BLaER1 treated with 17β-estradiol and CSF1 and Interleukin-3, amounts not matched to agents 10 nM and 100 nM (cell line): ENCODE data around the gene SMAD3.
A peak's percentile ranks its signal among the peaks of the same experiment; 100 is the strongest.

ENCODE experiments used
- H3K27ac ChIP-seq, 11 experiments: shearing (Covaris generic); formaldehyde crosslinking; 2 replicates each; pipeline ENCODE4 v1.8.1; 2022
- H3K27me3 ChIP-seq, 11 experiments: shearing (Covaris generic); formaldehyde crosslinking; 2 replicates each; pipeline ENCODE4 v1.8.1; 2022
- H3K36me3 ChIP-seq, 11 experiments: shearing (Covaris generic); formaldehyde crosslinking; 2 replicates each; pipeline ENCODE4 v1.8.1; 2022
- H3K4me1 ChIP-seq, 10 experiments: shearing (Covaris generic); formaldehyde crosslinking; 2 replicates each; pipeline ENCODE4 v1.8.1; 2022
- H3K4me2 ChIP-seq, 11 experiments: shearing (Covaris generic); formaldehyde crosslinking; 2 replicates each; pipeline ENCODE4 v1.8.1; 2022
- H3K4me3 ChIP-seq, 10 experiments: shearing (Covaris generic); formaldehyde crosslinking; 2 replicates each; pipeline ENCODE4 v1.8.1; 2022
- H3K9ac ChIP-seq, 11 experiments: shearing (Covaris generic); formaldehyde crosslinking; 2 replicates each; pipeline ENCODE4 v1.8.1; 2022
- H3K9me3 ChIP-seq, 11 experiments: shearing (Covaris generic); formaldehyde crosslinking; replicated peaks in 1 of 11; 2 replicates each; pipeline ENCODE4 v1.8.1; 2022
- H4K20me1 ChIP-seq, 11 experiments: shearing (Covaris generic); formaldehyde crosslinking; 2 replicates each; pipeline ENCODE4 v1.8.1; 2022
- Cebpa-rat ChIP-seq, 11 experiments: shearing (Covaris generic); IDR thresholded peaks; 2 replicates each; pipeline ENCODE4 v1.8.1; 2022

Gene SMAD3

GRCh38 chr15:67192185-67192820, 126.9 kb downstream of the SMAD3 start:
- H3K36me3 ChIP-seq: peaks cover 69 to 86% (median 82%) of the 10 kb centered on the region in 11 experiments

GRCh38 chr15:67193223-67193990, 128.0 kb downstream of the SMAD3 start:
- no peak overlapping the region for H3K9ac ChIP-seq
- H4K20me1 ChIP-seq: peaks cover 0 to 82% (median 23%) of the 10 kb centered on the region in 11 experiments; a peak in 11 of 22 replicates
- H3K9me3 ChIP-seq: no peaks in the 10 kb centered on the region
- no peak overlapping the region for H3K4me3 ChIP-seq
- H3K4me1 ChIP-seq: peaks cover 0 to 15% (median 0%) of the 10 kb centered on the region in 10 experiments; a peak in 7 of 20 replicates
- TF ChIP-seq Cebpa-rat (IDR thresholded peaks at IDR 0.05): no peak
- H3K27me3 ChIP-seq: no peaks in the 10 kb centered on the region
- H3K4me2 ChIP-seq: no peak overlapping the region
- peaks cover 58 to 75% (median 71%) of the 10 kb centered on the region in 11 experiments for H3K36me3 ChIP-seq
- H3K27ac ChIP-seq: no peak overlapping the region

More at GRCh38 chr15:67192185-67192820, 126.9 kb downstream of the SMAD3 start:
- Histone ChIP-seq H3K4me1 (0 out of 20 replicates have a peak, but pooled peaks cover 0 to 8% (median 0%) of the 10 kb centered on the region in 10 experiments), H3K4me2 (no peak overlapping the region), H3K4me3 (no peak overlapping the region), H3K27ac (no peak overlapping the region; a peak in 1 of 22 replicates), H3K9ac (no peak overlapping the region), H3K9me3 (no peaks in the 10 kb centered on the region), H4K20me1 (peaks cover 0 to 88% (median 29%) of the 10 kb centered on the region in 11 experiments; a peak in 11 of 22 replicates), H3K27me3 (no peaks in the 10 kb centered on the region)
- no peak for TF ChIP-seq Cebpa-rat (IDR thresholded peaks at IDR 0.05)

- H3K4me1 ChIP-seq: peaks cover 0 to 25% (median 4%) of the 10 kb centered on the region in 10 experiments; a peak in 12 of 20 replicates
- no peak for TF ChIP-seq Cebpa-rat (IDR thresholded peaks at IDR 0.05)
- no peak overlapping the region for H3K9ac ChIP-seq
- H3K4me2 ChIP-seq: no peak overlapping the region
- H3K9me3 ChIP-seq: no peaks in the 10 kb centered on the region
- H3K27ac ChIP-seq: no peak overlapping the region; a peak in 1 of 22 replicates
- H3K36me3 ChIP-seq: peaks cover 48 to 64% (median 61%) of the 10 kb centered on the region in 11 experiments
- H3K4me3 ChIP-seq: no peak overlapping the region
- H3K27me3 ChIP-seq: no peaks in the 10 kb centered on the region
- peaks cover 0 to 79% (median 13%) of the 10 kb centered on the region in 11 experiments; a peak in 11 of 22 replicates for H4K20me1 ChIP-seq
Observed at GRCh38 chr15:67194171-67195114, 129.0 kb downstream of the SMAD3 start.

GRCh38 chr15:67195305-67195704, 129.9 kb downstream of the SMAD3 start:
- no peak for TF ChIP-seq Cebpa-rat (IDR thresholded peaks at IDR 0.05)
- peaks cover 0 to 71% (median 6%) of the 10 kb centered on the region in 11 experiments; a peak in 8 of 22 replicates for H4K20me1 ChIP-seq
- peaks cover 39 to 56% (median 53%) of the 10 kb centered on the region in 11 experiments for H3K36me3 ChIP-seq
- H3K4me2 ChIP-seq: no peak overlapping the region
- H3K27me3 ChIP-seq: no peaks in the 10 kb centered on the region
- no peak overlapping the region for H3K9ac ChIP-seq
- H3K4me3 ChIP-seq: no peak overlapping the region
- peaks cover 0 to 34% (median 13%) of the 10 kb centered on the region in 10 experiments; a peak in 16 of 20 replicates for H3K4me1 ChIP-seq
- H3K27ac ChIP-seq: no peak overlapping the region
- H3K9me3 ChIP-seq: no peaks in the 10 kb centered on the region

GRCh38 chr15:67196222-67196621, 130.8 kb downstream of the SMAD3 start:
- H3K4me2 ChIP-seq: no peak overlapping the region
- no peak for TF ChIP-seq Cebpa-rat (IDR thresholded peaks at IDR 0.05)
- no peaks in the 10 kb centered on the region for H3K9me3 ChIP-seq
- peaks cover 0 to 43% (median 22%) of the 10 kb centered on the region in 10 experiments; a peak in 16 of 20 replicates for H3K4me1 ChIP-seq
- no peaks in the 10 kb centered on the region for H3K27me3 ChIP-seq
- H3K4me3 ChIP-seq: no peak overlapping the region
- H3K9ac ChIP-seq: no peak overlapping the region
- peaks cover 30 to 47% (median 44%) of the 10 kb centered on the region in 11 experiments for H3K36me3 ChIP-seq
- H3K27ac ChIP-seq: 0 out of 22 replicates have a peak overlapping the region, but pooled peaks of 2 of the 11 experiments have one; percentile 15 to 17
- H4K20me1 ChIP-seq: peaks cover 0 to 64% (median 6%) of the 10 kb centered on the region in 11 experiments; a peak in 8 of 22 replicates

- H3K36me3 ChIP-seq: peaks cover 24 to 46% (median 41%) of the 10 kb centered on the region in 11 experiments
- no peak overlapping the region for H3K9ac ChIP-seq
- no peak overlapping the region for H3K4me2 ChIP-seq
- H4K20me1 ChIP-seq: peaks cover 0 to 63% (median 6%) of the 10 kb centered on the region in 11 experiments; a peak in 8 of 22 replicates
- no peak for TF ChIP-seq Cebpa-rat (IDR thresholded peaks at IDR 0.05)
- peaks cover 0 to 49% (median 27%) of the 10 kb centered on the region in 10 experiments; a peak in 16 of 20 replicates for H3K4me1 ChIP-seq
- peak overlapping the region in 3 of 11 experiments; percentile 15 to 33 (median 17); a peak in 1 of 22 replicates for H3K27ac ChIP-seq
- H3K27me3 ChIP-seq: no peaks in the 10 kb centered on the region
- H3K9me3 ChIP-seq: no peaks in the 10 kb centered on the region
- no peak overlapping the region for H3K4me3 ChIP-seq
Observed at GRCh38 chr15:67196672-67197363, 131.4 kb downstream of the SMAD3 start.

GRCh38 chr15:67197364-67197695, 131.9 kb downstream of the SMAD3 start:
- peak overlapping the region in 2 of 11 experiments; percentile 17 to 33; a peak in 1 of 22 replicates for H3K27ac ChIP-seq

More at GRCh38 chr15:67197364-67197695, 131.9 kb downstream of the SMAD3 start:
- H3K9ac ChIP-seq: no peak overlapping the region
- no peak overlapping the region for H3K4me3 ChIP-seq
- H4K20me1 ChIP-seq: peaks cover 0 to 58% (median 6%) of the 10 kb centered on the region in 11 experiments; a peak in 7 of 22 replicates
- no peak for TF ChIP-seq Cebpa-rat (IDR thresholded peaks at IDR 0.05)
- no peak overlapping the region for H3K4me2 ChIP-seq
- H3K4me1 ChIP-seq: peaks cover 0 to 49% (median 28%) of the 10 kb centered on the region in 10 experiments; a peak in 16 of 20 replicates
- H3K36me3 ChIP-seq: peaks cover 23 to 46% (median 41%) of the 10 kb centered on the region in 11 experiments
- no peaks in the 10 kb centered on the region for H3K27me3 ChIP-seq
- H3K9me3 ChIP-seq: no peaks in the 10 kb centered on the region
